Measurements from ENCODE around the gene NF2. TPM values are rescaled to one million over a fixed set of nuclear protein-coding genes. Genes with fewer than 3 reads are reported as not detected.
A peak's percentile ranks its signal among the peaks of the same experiment; 100 is the strongest.

The NF2 gene
- total RNA-seq, 6 experiments from 2014 or later, result 9.6 to 24.8 (median 14.0) TPM

DNA sequence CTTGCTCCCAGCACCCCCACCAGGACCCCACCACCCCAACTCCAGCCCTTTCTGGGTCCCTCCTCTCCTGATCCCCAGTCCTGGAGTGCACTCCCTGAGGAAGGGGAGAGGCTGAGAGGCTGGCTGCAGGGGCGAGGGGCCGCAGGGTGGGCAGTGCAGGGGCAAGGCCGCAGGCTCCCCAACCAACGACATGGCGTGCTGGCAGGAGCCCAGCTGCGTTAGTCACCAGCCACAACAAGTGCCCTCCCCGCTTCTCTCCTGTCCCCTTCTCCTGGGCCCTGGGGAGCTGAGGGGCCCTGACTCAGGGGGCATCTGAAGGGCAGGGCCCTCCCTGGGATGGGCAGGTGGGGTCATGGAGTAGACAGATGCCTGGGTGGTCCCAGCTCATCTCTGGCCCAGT lies 118.7 kb downstream of the NF2 start:
- no peak for DNase-seq
- no peak for TF ChIP-seq POLR2A (IDR thresholded peaks at IDR 0.05)
- TF ChIP-seq, protein P1, sequence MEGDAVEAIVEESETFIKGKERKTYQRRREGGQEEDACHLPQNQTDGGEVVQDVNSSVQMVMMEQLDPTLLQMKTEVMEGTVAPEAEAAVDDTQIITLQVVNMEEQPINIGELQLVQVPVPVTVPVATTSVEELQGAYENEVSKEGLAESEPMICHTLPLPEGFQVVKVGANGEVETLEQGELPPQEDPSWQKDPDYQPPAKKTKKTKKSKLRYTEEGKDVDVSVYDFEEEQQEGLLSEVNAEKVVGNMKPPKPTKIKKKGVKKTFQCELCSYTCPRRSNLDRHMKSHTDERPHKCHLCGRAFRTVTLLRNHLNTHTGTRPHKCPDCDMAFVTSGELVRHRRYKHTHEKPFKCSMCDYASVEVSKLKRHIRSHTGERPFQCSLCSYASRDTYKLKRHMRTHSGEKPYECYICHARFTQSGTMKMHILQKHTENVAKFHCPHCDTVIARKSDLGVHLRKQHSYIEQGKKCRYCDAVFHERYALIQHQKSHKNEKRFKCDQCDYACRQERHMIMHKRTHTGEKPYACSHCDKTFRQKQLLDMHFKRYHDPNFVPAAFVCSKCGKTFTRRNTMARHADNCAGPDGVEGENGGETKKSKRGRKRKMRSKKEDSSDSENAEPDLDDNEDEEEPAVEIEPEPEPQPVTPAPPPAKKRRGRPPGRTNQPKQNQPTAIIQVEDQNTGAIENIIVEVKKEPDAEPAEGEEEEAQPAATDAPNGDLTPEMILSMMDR (IDR thresholded peaks at IDR 0.05), result no peak
- no peaks in the 10 kb centered on the region for H3K27me3 ChIP-seq
- H3K36me3 ChIP-seq, result no peaks in the 10 kb centered on the region
- no peaks in the 10 kb centered on the region for H3K9me3 ChIP-seq
- WGBS (ENCODE audit: insufficient coverage, low coverage, low lambda C conversion rate, missing lambda C conversion rate), result no CpG with 5 or more reads among the region's 7 CpGs
- no peak overlapping the region for H3K4me3 ChIP-seq
- H3K27ac ChIP-seq, result no peak overlapping the region
- intact Hi-C loops (cut with DNase I), result loop anchor here in 1 of 2 donors (5.0 kb wide), 1 partner anchor 370 kb away; no protein-coding TSS in a partner anchor
- H3K4me1 ChIP-seq, result peaks cover 0 to 6% (median 0%) of the 10 kb centered on the region in 4 donors
- ATAC-seq, result no peak

DNA sequence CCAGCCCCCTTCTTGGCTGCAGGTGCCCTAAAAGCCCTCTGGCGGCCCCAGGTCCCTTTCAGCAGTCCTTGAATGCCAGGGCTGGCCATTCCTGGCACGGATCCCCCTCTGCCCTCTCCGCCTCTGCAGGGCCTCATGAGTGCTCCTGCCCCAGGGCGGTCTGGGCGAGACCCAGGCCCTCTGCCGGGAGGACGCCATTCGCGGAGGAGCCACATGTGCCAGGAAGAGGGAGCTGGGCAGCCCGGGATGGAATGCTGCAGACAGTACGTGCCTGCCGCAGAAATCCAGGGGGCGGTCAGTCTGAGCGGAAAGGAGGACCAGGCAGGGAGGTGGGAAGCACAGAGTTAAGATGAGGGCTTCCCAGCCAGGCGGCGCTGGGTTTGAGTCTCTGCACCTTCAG lies 119.2 kb downstream of the NF2 start:
- WGBS (ENCODE audit: insufficient coverage, low coverage, low lambda C conversion rate, missing lambda C conversion rate), result 100% methylated on average over 6 of the region's 16 CpGs
- Histone ChIP-seq H3K9me3 (no peaks in the 10 kb centered on the region), H3K27me3 (no peaks in the 10 kb centered on the region), H3K4me1 (peaks cover 0 to 6% (median 0%) of the 10 kb centered on the region in 4 donors), H3K4me3 (no peak overlapping the region), H3K27ac (no peak overlapping the region), H3K36me3 (no peaks in the 10 kb centered on the region)
- ATAC-seq (no peak), DNase-seq (no peak)
- TF ChIP-seq, protein P1 (IDR thresholded peaks at IDR 0.05), result no peak
- TF ChIP-seq POLR2A (IDR thresholded peaks at IDR 0.05), result no peak
- intact Hi-C loops (cut with DNase I), result loop anchor here in 1 of 2 donors (5.0 kb wide), 1 partner anchor 370 kb away; no protein-coding TSS in a partner anchor

DNA sequence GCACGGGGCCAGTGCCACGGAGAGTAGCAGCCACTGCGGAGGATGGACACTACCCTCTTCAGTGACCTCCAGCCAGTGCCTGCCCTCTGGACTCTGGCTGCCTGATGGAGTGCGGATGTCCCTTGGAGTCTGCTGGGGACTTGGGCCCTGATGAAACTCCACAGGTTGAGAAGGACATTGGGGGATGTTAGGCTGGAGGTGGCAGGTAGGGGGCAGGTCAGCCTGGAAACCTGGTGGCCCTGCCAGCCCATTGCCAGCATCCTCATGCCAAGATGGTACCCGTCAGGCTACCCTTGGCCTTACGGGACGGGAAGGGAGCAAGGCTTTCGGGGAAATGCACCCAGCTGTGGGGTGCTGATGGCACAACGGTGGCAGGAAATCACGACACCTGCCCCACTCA lies 120.3 kb downstream of the NF2 start:
- Histone ChIP-seq H3K4me3 (no peak overlapping the region), H3K9me3 (no peaks in the 10 kb centered on the region), H3K36me3 (no peaks in the 10 kb centered on the region), H3K27me3 (no peaks in the 10 kb centered on the region), H3K27ac (no peak overlapping the region), H3K4me1 (peaks cover 0 to 6% (median 0%) of the 10 kb centered on the region in 4 donors)
- ATAC-seq, result peak in 1 of 4 donors; percentile 44
- intact Hi-C loops (cut with DNase I), result loop anchor here in 1 of 2 donors (5.0 kb wide), 1 partner anchor 369 kb away; no protein-coding TSS in a partner anchor
- no peak for DNase-seq
- WGBS (ENCODE audit: insufficient coverage, low coverage, low lambda C conversion rate, missing lambda C conversion rate), result 67% methylated on average over 1 of the region's 10 CpGs
- TF ChIP-seq, protein P1 (IDR thresholded peaks at IDR 0.05), result no peak
- TF ChIP-seq POLR2A (IDR thresholded peaks at IDR 0.05), result no peak

DNA sequence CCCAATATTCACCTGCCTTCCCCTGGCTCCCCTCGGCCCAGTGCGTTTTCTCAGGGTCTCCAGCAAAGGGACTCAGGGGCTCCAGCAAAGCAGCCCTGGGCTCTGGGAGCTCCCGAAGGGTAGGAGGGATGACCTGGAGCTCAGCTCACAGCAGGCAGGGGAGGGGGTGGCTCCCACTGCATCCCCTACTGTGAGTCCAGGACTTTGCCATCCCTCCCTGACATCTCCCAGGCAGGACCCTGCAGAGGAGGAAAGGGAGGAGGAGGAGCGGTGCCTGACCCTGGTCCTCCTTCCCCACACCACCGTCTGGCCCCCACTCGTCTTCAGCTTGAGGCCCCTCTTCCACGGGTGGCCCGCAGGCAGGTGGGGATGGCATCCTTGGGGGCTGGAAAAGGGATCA lies 121.4 kb downstream of the NF2 start:
- no peak overlapping the region for H3K4me3 ChIP-seq
- no peak overlapping the region for H3K27ac ChIP-seq
- peaks cover 0 to 6% (median 0%) of the 10 kb centered on the region in 4 donors for H3K4me1 ChIP-seq
- no peak for DNase-seq
- no peaks in the 10 kb centered on the region for H3K36me3 ChIP-seq
- no peak for ATAC-seq
- no peaks in the 10 kb centered on the region for H3K27me3 ChIP-seq
- TF ChIP-seq, protein P1 (IDR thresholded peaks at IDR 0.05), result no peak
- no peak for TF ChIP-seq POLR2A (IDR thresholded peaks at IDR 0.05)
- H3K9me3 ChIP-seq, result no peaks in the 10 kb centered on the region
- WGBS (ENCODE audit: insufficient coverage, low coverage, low lambda C conversion rate, missing lambda C conversion rate), result 37% methylated on average over 8 of the region's 8 CpGs
- intact Hi-C loops (cut with DNase I), result loop anchor here in 1 of 2 donors (5.0 kb wide), 1 partner anchor 367 kb away; no protein-coding TSS in a partner anchor

Measured in right lobe of liver (tissue), 6 donors.